ENCODE results near the gene LDB1. TPM values are rescaled to one million over a fixed set of nuclear protein-coding genes. Genes with fewer than 3 reads are reported as not detected.
A peak's percentile ranks its signal among the peaks of the same experiment; 100 is the strongest.

LDB1 gene
- total and polyA plus RNA-seq, 8 donors: 12.5 to 32.1 (median 18.2) TPM

DNA sequence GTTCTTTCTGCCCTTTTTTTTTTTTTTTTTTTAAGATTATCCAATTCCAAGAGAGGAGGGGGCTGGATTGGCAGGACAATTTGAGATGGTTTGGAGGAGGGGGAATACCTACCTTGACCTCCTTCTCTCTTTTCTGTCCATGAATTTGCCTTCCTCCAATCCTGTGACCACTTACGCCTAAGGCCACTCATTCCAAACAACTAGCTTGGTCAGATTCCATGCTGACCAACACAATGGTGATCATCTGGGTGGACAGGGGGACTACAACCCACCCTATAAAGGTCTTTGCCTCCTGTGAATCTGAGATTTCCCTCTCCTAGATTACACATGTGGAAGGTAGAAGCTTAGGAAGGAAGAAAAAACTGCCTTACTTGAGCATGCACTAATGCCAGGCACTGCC, 2.3 kb upstream of the LDB1 start:
- no peaks in the 10 kb centered on the region for H3K27me3 ChIP-seq
- ATAC-seq: no peak
- no peak overlapping the region for H3K4me3 ChIP-seq
- no peaks in the 10 kb centered on the region for H3K36me3 ChIP-seq
- peaks cover 13 to 16% (median 15%) of the 10 kb centered on the region in 3 donors for H3K4me1 ChIP-seq
- no peak for DNase-seq
- WGBS, 2 donors: 88 to 98% methylated on average over 1 of the region's 1 CpG
- FAIRE-seq: no peak
- H3K27ac ChIP-seq: no peak overlapping the region
- TF ChIP-seq, protein P1, sequence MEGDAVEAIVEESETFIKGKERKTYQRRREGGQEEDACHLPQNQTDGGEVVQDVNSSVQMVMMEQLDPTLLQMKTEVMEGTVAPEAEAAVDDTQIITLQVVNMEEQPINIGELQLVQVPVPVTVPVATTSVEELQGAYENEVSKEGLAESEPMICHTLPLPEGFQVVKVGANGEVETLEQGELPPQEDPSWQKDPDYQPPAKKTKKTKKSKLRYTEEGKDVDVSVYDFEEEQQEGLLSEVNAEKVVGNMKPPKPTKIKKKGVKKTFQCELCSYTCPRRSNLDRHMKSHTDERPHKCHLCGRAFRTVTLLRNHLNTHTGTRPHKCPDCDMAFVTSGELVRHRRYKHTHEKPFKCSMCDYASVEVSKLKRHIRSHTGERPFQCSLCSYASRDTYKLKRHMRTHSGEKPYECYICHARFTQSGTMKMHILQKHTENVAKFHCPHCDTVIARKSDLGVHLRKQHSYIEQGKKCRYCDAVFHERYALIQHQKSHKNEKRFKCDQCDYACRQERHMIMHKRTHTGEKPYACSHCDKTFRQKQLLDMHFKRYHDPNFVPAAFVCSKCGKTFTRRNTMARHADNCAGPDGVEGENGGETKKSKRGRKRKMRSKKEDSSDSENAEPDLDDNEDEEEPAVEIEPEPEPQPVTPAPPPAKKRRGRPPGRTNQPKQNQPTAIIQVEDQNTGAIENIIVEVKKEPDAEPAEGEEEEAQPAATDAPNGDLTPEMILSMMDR (IDR thresholded peaks at IDR 0.05): no peak
- H3K9me3 ChIP-seq: no peaks in the 10 kb centered on the region
- intact Hi-C loops (cut with DNase I): no loop called here

DNA sequence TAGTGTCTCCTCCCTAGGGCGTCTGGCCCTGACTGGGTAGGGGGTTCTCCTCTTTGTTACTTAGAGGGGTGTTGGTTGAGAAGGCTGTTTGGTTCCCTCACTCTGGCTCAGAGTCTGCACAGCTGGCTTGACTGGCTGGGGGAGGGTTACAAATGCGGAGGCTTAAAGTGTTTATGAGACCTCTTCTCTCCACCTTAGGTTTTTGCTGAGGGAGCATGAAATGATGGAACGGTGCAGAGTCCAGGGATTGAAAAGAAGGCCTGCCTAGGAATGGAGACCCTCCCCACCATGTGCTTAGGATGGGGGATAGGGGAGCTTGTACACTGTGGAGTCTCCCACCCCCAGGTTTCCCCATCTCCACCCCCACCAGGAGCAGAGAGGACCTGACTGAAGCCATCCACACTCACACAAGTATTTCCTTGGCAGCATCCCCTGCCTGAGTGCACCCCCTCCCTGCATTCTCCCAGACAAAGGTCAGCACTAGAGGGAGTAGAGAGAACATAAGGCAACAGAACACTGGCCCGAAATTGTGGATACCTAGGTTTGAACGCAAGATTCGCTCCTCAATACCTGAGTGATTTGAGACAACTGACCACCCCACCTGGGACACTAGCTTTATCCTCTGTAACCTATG, 1.7 kb upstream of the LDB1 start:
- TF ChIP-seq, protein P1 (IDR thresholded peaks at IDR 0.05): no peak
- Histone ChIP-seq H3K4me3 (no peak overlapping the region), H3K27ac (peak overlapping the region in 2 of 4 donors; percentile 19 to 81), H3K36me3 (no peaks in the 10 kb centered on the region), H3K27me3 (no peaks in the 10 kb centered on the region), H3K4me1 (peaks cover 15 to 22% (median 19%) of the 10 kb centered on the region in 3 donors), H3K9me3 (no peaks in the 10 kb centered on the region)
- DNase-seq (no peak), ATAC-seq (no peak), FAIRE-seq (no peak)
- intact Hi-C loops (cut with DNase I): no loop called here
- 67 to 74% methylated on average over 6 of the region's 6 CpGs for WGBS, 2 donors

DNA sequence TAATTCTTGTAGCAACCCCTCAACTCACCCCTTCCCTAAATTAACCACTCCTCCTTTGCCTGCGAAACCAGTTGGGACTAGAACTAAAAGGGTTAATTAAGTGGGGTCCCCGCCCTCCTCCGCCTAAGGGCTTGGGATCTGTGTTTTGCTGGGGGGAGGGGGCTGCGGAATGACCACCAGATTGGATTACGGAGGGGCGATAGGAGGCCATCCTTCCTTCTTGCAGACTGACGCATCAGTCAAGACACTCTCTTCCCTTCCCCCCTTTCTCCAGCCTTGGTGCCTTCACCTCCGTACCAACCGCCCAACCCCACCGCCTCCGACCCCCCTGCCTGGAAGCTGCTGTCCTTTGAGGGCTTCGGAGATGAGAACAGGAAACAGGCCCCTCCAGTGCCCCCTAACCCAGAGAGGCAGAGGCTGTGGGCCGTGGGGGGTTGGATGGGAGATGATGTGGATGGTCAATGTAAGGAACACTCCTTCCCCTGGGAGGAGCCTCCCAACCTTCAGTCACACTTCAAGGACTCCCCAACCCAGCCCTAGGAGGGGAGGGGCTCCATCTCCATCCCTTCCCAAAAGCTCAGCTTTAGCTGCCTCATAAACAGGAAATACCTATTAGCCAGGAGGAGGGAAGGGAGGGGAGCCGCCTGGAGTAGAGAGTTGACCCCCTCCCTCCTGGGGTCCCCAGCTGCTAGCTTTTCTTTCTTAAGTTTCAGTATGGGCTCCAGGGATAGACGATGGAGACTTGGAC, 997 bp upstream of the LDB1 start:
- ATAC-seq (peak in 1 of 4 donors; percentile 4), DNase-seq (peak in 3 of 6 donors; percentile 31 to 52 (median 34)), FAIRE-seq (no peak)
- Histone ChIP-seq H3K27ac (peak overlapping the region; percentile 72 to 86 (median 80)), H3K4me1 (peaks cover 15 to 29% (median 23%) of the 10 kb centered on the region in 3 donors), H3K4me3 (peak overlapping the region; percentile 69 to 82 (median 74)), H3K36me3 (no peaks in the 10 kb centered on the region), H3K9me3 (no peaks in the 10 kb centered on the region), H3K27me3 (no peaks in the 10 kb centered on the region)
- TF ChIP-seq, protein P1 (IDR thresholded peaks at IDR 0.05): no peak
- WGBS, 2 donors: 24 to 30% methylated on average over 15 of the region's 15 CpGs
- intact Hi-C loops (cut with DNase I): no loop called here

DNA sequence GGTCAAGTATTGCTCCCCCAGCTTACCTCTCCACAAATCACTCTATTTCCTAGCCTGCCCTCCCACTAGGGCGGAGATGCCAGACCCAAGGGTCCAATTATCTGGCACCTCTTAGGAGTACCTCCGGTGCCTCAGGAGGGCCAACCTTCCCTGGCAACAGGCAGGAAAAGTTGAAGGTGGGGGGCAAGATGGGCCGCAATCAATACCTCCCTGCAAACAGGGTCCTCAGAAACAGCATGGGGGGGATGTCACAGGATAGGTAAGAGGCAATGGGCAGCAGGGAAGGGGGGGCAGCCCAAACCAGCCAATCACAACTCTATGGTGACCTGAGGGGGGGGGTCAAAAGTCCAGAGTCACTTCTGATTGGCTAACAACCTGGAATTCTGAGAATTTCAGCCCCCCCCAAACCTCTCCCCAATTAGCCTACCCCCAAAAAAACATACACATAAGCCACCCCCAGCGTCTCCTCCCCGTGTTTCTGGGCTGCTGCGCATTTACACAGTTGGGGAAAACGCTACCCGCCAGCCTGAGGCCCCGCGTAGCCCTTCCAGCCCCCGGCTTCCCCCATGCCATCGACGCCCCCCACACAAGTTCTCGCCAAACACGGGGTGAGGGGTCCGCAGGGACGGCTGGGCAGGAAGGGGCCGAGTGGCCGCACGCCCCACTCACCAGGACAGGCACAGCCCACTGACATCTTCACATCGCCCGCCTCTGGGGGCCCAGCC, 589 bp downstream of the LDB1 start:
- Histone ChIP-seq H3K4me1 (peaks cover 20 to 40% (median 30%) of the 10 kb centered on the region in 3 donors), H3K27ac (peak overlapping the region; percentile 72 to 86 (median 80)), H3K27me3 (no peaks in the 10 kb centered on the region), H3K36me3 (no peaks in the 10 kb centered on the region), H3K4me3 (peak overlapping the region; percentile 69 to 82 (median 74)), H3K9me3 (no peaks in the 10 kb centered on the region)
- intact Hi-C loops (cut with DNase I): no loop called here
- 1% methylated on average over 12 to 22 of the region's 22 CpGs for whole genome bisulfite sequencing, 2 donors
- DNase-seq (peak in 5 of 6 donors; percentile 62 to 82 (median 67)), FAIRE-seq (no peak), ATAC-seq (peak; percentile 15 to 39 (median 34))
- TF ChIP-seq, protein P1 (IDR thresholded peaks at IDR 0.05): no peak
